NB4 (cell line): ENCODE data around the gene PPM1K.

ENCODE experiments used
- DNase-seq: peaks from one replicate; pipeline ENCODE4 v3.0.0; 2010; ENCODE audit warnings: low read depth
- H3K4me3 ChIP-seq: one replicate; pipeline ENCODE4 v1.5.1; 2011; ENCODE audit warnings: mild to moderate bottlenecking, low read depth, low read length, moderate library complexity
- MYC ChIP-seq: IDR thresholded peaks from 2 replicates; pipeline ENCODE4 v1.6.1; 2011; ENCODE audit warnings: low read depth, low read length
- POLR2A ChIP-seq: IDR thresholded peaks from 2 replicates; pipeline ENCODE4 v1.6.1; 2011; ENCODE audit warnings: mild to moderate bottlenecking; ENCODE audit not compliant: insufficient read length; ENCODE audit errors: extremely low read depth
- TF ChIP-seq, protein P1 (sequence below): IDR thresholded peaks from 2 replicates; pipeline ENCODE4 v1.6.1; 2011; ENCODE audit warnings: low read depth, low read length
- TF ChIP-seq, protein P2 (sequence below): IDR thresholded peaks from one replicate; pipeline ENCODE4 v1.5.1; 2012; ENCODE audit warnings: low read depth, low read length

The PPM1K gene

GRCh38 chr4:88211473-88212252, 72.7 kb downstream of the PPM1K start:
- peak; percentile 62 for DNase-seq
- H3K4me3 ChIP-seq, result no peak overlapping the region

DNA sequence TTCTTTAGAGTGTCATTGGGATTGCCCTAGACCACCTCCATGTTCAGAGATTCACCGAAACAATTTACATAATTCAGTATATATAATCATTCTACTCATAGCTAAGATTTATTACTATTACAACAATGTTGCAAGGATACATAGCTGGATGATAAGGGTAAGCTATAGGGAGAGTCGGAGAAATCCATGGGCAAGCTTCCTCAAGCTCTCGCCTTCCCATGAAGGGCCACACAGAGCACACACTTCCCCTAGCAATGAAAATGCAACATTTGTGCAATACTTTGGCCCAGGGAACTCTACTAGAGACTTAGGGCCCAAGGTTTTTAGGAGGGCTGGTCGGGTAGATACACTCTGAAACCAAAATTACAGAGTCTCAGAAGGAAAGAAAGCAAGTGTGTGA, 76.2 kb downstream of the PPM1K start:
- no peak for DNase-seq
- H3K4me3 ChIP-seq, result no peak overlapping the region
- TF ChIP-seq MYC (no peak), POLR2A (no peak)
- TF ChIP-seq, protein P1, sequence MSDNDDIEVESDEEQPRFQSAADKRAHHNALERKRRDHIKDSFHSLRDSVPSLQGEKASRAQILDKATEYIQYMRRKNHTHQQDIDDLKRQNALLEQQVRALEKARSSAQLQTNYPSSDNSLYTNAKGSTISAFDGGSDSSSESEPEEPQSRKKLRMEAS, result no peak
- TF ChIP-seq, protein P2, sequence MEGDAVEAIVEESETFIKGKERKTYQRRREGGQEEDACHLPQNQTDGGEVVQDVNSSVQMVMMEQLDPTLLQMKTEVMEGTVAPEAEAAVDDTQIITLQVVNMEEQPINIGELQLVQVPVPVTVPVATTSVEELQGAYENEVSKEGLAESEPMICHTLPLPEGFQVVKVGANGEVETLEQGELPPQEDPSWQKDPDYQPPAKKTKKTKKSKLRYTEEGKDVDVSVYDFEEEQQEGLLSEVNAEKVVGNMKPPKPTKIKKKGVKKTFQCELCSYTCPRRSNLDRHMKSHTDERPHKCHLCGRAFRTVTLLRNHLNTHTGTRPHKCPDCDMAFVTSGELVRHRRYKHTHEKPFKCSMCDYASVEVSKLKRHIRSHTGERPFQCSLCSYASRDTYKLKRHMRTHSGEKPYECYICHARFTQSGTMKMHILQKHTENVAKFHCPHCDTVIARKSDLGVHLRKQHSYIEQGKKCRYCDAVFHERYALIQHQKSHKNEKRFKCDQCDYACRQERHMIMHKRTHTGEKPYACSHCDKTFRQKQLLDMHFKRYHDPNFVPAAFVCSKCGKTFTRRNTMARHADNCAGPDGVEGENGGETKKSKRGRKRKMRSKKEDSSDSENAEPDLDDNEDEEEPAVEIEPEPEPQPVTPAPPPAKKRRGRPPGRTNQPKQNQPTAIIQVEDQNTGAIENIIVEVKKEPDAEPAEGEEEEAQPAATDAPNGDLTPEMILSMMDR, result no peak

More at GRCh38 chr4:88211473-88212252, 72.7 kb downstream of the PPM1K start:
- TF ChIP-seq POLR2A, result no peak
- TF ChIP-seq, protein P2, result peak; percentile 31
